Heart left ventricle (tissue), 13 donors: Measurements from ENCODE around the gene KCNQ2.

Experiments used
- POLR2A ChIP-seq, 2 donors: fragments of 450-650 bp; IDR thresholded peaks; one replicate each; pipeline ENCODE4 v1.6.1; 2017; ENCODE audit warnings: antibody characterized with exemption in 2 of 2, mild to moderate bottlenecking in 2 of 2, moderate library complexity in 2 of 2
- TF ChIP-seq, protein P1 (sequence below), 12 donors: fragments of 200-600 bp; sonication (generic) in 4 of 12; IDR thresholded peaks; one replicate each; pipeline versions ENCODE4 v1.5.0 to v1.8.0; 2018 to 2022; ENCODE audit warnings: antibody characterized with exemption in 12 of 12, mild to moderate bottlenecking in 5 of 12
- donor health status: ischemic (EF 13 %, LVEDD 7.1; RV severe dilation, severe dysfunction).
- donor health status: DM: no; HTN: yes; CAD: no.
- donor health status: DM: no; HTN: no; CAD: no.
- donor health status: ischemic (EF 25% LVEDD 6.9; RV normal size, moderate dysfunction).
- donor health status: ischemic (EF 25% LVEDD 5.7; RV mildly dilated, moderate dysfunction).
- donor health status: ischemic (EF 35%, LVEDD 5.7; RV mildly dilated, moderate dysfunction).
- donor health status: nonischemic (EF 11% LVEDD 7.7; RV severe dilation, severe dysfunction).
- donor health status: DM: yes; HTN: yes; CAD: no.
- donor health status: PGD.
- donor health status: ischemic (EF 29% LVEDD 5.4; RV normal size, mild dysfunction).
- donor health status: nonischemic (EF 23%, LVEDD 6.1; RV moderate dilation, normal function).

DNA sequence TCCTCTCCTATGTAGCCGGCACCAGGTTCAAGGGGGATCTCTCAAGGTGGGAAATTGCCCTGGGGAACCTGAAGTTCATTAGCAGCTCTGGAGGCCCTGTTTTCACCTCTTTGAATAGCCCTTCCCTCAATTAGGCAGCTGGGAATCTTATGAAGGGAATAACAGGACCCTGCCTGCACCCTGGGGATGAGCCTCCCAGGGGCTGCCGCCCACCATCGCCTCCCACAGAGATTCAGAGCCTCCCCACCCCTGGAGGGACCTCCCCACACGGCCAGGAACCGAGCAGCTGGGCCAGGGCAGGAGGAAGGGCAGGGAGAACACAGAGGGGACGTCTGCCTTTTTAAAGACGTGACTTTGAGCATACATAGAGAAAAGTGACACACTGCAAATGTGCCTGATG is 31.1 kb upstream of the KCNQ2 start:
- no peak for TF ChIP-seq POLR2A (IDR thresholded peaks at IDR 0.05)
- TF ChIP-seq, protein P1, sequence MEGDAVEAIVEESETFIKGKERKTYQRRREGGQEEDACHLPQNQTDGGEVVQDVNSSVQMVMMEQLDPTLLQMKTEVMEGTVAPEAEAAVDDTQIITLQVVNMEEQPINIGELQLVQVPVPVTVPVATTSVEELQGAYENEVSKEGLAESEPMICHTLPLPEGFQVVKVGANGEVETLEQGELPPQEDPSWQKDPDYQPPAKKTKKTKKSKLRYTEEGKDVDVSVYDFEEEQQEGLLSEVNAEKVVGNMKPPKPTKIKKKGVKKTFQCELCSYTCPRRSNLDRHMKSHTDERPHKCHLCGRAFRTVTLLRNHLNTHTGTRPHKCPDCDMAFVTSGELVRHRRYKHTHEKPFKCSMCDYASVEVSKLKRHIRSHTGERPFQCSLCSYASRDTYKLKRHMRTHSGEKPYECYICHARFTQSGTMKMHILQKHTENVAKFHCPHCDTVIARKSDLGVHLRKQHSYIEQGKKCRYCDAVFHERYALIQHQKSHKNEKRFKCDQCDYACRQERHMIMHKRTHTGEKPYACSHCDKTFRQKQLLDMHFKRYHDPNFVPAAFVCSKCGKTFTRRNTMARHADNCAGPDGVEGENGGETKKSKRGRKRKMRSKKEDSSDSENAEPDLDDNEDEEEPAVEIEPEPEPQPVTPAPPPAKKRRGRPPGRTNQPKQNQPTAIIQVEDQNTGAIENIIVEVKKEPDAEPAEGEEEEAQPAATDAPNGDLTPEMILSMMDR (IDR thresholded peaks at IDR 0.05): no peak
